ENCODE data around the gene UNKL.
"Not testable (repeated sequence)": the region's sequence is repeated elsewhere in the genome, so short reads cannot be mapped to it uniquely, and the experiment has no call there.

UNKL gene

GRCh38 chr16:1333854-1334700, 80.4 kb downstream of the UNKL start:
- no peak for DNase-seq

GRCh38 chr16:1333149-1333812, 81.2 kb downstream of the UNKL start, which contains the start of gene BAIAP3:
TSS of gene BAIAP3 (plus strand) at chr16:1333645. CDS start at chr16:1338550, 4,905 bp downstream.
- DNase-seq = peak; percentile 28

- no peak for DNase-seq
Observed at GRCh38 chr16:1332618-1333148, 81.8 kb downstream of the UNKL start.

- peak; percentile 69 for DNase-seq
Observed at GRCh38 chr16:1331712-1332617, 82.5 kb downstream of the UNKL start.

- DNase-seq = no peak
Observed at GRCh38 chr16:1330931-1331711, 83.4 kb downstream of the UNKL start.

DNA sequence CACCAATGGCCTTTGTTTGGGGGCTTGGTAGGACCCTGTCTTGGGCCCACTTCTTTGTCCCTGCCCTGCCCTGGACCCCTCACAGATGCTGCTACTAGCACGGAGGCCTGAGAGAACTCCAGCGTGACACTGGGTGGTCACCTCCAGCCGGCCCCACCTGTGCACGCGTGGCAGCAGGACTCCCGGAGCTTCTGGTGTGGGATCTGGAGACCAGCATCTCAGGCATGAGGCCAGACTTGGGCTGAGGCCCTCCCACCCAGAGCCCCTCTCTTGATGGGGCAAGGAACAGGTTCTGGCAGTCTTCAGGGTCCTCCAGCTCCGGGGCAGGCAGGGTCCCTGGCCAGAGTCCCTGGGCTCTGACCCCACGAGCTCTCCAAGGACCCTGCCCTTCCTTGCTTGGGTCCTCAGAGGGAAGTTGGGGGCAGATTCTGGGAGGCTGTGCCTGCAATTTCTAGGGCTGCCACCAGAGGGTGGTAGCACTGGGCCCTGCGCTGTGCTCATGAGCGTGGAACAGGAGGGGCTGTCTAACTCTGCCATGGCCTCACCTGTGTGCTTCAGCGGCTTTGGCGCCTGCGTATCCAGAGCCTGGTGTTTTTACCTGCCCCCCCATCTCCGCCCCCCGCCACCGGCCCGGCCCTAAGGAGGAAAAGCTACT, 84.1 kb downstream of the UNKL start:
- DNase-seq = peak; percentile 25

- DNase-seq = not testable (repeated sequence)
Observed at GRCh38 chr16:1328961-1329360, 85.5 kb downstream of the UNKL start.

DNA sequence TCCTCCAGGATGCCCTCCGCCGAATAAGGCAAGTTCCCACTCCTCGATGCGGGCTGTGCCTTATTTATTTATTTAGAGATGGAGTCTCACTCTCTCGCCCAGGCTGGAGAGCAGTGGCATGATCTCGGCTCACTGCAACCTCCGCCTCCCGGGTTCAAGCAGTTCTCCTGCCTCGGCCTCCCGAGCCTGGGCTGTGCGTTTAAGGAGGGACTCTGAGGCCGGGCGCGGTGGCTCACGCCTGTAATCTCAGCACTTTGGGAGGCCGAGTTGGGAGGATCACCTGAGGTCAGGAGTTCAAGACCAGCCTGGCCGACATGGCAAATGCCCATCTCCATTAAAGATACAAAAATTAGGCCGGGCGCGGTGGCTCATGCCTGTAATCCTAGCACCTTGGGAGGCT, 86.4 kb downstream of the UNKL start:
- not testable (repeated sequence) for DNase-seq

DNA sequence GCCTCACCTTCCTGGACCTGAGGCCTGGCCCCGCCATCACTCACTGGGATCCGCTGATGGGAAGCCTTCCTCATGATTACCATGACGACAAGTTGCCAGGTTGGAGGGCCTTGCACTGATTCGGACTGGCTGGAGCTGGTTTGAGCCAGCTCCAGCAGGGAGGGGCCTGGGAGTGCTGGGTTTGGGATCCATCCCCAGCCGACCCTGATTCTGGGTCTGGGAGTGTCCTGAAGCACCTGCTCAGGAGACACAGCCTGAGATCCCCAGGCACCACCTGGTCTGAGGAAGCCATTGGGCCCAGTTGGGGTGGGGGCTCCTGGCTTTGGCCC, 86.9 kb downstream of the UNKL start:
- no peak for DNase-seq

DNA sequence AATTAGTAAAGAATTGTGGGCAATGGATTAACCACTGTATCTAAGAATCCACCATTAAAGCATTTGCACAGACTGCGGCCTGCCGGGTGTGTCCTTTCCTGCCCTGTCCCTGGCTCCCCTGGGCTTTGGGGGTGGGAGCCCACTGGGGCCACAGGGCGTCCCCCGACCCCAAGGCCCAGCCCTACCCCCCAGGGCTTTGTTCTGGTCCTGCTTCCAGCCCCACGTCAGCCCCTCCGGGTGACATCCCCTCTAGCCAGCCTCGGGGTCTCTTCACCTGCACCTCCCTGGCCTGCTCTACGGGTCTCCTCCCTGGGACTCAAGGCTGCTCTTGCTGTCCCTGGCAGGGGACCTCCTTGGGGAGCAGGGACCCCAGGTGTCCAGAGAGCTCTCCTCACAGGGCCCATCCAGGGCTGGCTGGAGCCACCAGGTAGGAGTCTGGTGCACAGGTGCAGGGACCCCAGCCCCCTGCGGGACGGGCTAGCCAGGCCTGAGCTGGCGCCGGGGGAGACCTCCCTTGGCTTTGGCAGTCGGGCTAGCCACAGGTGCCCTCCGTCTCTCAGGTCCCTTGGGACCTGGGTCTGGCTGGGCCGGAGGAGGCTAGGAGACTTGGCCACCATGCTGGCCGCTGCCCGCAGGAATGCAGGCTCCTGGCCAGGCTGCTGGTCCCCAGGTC, 87.4 kb downstream of the UNKL start:
- no peak for DNase-seq

DNA sequence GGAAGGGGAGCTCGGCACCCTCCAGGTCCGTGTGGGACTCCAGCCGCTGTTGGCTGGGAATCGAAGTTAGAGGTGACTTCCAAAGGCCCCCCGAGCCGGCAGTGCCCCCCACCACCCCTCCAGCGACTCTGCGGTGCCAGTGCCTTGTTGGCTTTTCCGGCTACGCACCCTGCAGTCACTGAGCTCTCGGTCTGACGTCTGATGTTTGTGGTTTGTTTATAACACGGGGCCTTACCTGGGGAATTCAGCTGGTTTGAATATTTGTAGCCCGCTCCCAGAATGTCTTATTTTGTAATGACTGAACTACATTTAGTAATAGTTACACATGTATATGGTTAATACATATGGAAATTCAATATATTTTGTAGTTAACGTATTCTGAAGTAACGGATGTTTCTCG, 88.1 kb downstream of the UNKL start:
- no peak for DNase-seq

GRCh38 chr16:1325673-1326371, 88.7 kb downstream of the UNKL start:
- no peak for DNase-seq

DNA sequence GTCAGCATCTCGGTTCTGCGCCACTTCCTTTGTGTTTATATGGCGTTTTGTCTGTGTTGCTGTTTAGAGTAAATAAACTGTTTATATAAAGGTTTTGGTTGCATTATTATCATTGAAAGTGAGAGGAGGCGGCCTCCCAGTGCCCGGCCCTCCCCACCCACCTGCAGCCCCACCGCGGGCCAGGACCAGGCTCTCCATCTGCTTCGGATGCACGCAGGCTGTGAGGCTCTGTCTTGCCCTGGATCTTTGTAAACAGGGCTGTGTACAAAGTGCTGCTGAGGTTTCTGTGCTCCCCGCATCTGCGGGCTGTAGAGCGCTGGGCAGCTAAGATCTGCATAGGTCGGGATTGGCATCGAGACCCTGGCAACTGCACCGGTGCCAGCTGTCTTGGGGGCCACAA, 89.2 kb downstream of the UNKL start:
- DNase-seq = no peak

DNA sequence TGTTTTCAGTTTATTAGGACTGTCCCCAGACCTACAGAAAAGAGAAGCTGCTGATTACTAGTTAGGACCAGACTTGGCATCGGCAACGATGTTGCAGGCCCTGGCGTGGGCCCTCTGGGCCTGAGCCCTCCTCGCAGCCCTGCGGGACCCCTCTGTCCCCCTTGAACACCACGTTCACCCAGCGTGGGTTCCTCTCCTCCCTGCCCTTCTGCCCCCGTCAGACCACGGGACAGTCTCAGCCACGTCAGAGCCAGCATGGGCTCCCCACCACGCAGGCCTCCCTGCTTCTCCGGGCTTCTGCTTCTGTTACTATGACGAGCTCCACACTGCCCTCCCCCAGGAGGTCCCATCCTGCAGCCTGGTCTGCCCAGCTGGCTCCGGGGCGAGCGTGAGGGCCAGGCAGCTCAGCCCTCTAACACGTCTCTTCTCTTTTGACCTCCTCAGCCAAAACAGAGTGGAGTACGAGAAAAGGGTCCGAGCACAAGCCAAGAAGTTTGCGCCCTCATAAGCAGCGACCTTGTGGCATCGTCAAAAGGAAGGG, 90.1 kb downstream of the UNKL start:
- no peak for DNase-seq

DNA sequence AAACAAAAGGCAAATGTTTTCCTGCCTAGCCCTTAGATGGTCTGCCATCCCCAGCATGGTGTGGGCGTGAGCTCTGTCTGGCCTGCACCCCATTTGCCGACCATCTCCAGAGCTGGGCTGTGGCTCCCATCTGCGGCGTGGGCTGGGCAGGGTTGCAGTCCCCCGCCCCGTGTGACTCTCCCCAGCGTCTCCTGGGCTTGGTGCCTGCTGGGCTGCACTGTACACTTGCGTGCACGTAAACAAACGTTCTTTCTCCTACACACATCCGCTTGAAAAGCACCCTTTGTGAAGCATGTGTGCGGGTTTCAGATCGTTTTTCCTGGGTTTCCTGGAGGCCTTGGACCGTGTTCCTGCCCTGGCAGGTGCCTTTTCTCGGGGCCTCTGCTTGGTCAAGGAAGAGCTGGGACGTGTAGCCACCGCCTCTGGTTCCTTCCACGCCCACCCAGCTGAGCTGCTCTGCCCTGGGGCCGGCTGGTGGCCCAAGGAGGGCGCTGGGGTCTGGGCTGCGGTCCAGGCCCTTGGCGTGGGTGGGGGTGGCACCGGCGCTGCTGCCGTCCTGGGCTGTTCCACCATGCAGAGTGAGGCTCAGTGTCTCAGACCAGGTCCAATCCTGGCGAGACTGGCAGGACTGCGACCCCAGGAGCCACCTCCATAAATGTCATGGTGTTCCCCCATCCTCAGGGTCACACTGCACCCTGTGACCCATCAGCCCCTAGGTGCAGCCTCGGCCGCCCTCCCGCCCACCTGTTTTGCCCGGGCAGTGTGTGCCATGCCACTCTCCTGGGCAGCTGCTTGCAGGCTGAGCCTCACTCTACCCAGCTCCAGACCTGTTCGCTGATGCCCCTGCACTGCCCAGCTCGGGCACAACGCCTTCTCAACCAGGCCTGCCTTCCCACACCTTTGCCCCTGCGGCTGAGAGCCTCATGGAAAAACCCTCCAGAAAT, 90.9 kb downstream of the UNKL start:
- DNase-seq = no peak

DNA sequence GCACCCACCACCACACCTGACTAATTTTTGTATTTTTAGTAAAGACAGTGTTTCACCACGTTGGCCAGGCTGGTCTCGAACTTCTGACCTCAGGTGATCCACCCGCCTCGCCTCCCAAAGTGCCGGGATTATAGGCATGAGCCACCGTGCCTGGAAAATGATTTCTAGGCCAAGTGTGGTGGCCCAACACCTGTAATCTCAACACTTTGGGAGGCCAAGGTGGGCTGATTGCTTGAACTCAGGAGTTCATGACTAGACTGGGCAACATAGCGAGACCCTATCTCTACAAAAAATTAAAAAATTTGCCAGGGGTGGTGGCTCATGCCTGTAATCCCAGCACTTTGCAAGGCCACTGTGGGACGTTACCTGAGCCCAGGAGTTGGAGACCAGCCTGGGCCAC, 92.1 kb downstream of the UNKL start:
- no peak for DNase-seq

DNA sequence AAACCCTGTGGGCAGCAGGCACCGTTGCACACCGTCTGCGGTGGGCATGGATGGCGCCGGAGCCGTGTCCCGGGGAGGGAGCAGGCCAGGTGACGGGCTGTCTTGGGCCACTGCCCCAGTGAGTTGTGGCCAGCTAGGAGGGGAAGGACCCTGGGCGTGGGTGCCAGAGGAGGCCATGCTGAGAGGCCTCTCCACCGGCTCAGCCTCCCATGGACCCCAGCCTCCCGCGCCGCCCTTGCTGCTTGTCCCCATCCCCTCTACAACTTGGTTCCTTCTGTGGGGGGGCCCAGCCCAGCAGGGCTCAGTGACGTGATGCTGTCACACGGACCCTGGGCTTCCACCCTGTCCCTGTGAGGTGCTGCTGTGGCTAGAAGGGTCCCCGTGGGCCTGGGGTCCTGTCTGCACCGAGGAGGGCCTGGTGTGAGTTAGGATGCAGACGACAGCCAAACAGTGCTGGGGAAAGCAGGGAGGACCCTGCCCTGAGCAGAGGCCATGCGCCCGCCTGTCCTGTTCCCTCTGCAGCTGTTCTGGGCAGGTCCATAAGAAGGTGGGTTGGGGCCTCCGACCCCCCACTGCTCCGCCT, 93.8 kb downstream of the UNKL start:
- no peak for DNase-seq

DNA sequence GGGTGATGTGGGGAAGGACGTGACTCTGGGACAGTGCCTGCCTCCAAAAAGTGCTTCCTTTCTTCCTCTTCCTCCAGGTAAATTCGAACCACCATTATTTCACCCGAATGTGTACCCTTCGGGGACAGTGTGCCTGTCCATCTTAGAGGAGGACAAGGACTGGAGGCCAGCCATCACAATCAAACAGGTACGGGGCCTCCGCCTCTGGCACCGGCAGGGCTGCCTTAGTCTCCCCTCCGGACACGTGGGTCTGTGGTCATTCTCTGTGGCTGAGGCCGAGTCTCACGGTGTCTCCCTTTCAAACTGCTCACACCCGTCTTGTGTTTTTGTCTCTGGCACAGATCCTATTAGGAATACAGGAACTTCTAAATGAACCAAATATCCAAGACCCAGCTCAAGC, 94.4 kb downstream of the UNKL start:
- no peak for DNase-seq

- DNase-seq = no peak
Observed at GRCh38 chr16:1319041-1319440, 95.5 kb downstream of the UNKL start.
